Measurements from ENCODE around the gene MYBPC3. TPM values are rescaled to one million over a fixed set of nuclear protein-coding genes. Genes with fewer than 3 reads are reported as not detected.

The MYBPC3 gene
- total RNA-seq, 1 experiment from 2014 or later: not detected

DNA sequence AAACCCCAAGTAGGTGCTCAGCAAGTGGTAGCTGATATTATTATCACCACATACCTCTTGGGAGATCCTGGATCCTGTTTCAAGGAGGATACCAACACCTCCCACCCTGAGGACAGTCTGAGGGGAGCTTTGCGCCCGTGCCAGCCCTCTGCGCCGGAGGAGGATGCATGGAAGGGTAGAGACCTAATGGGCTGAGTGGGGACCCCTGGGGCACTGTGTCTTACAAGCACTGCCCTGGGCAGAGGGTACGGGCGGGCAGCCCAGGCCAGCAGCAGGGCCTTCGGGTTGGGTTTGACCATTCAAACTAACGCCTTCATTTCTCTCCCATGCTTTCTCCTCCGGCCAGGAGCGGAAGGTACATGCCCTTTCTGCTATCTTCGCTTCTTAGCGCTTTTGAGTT lies 26.3 kb downstream of the MYBPC3 start:
- intact Hi-C loops (cut with micrococcal nuclease; ENCODE audit: unreplicated experiment): no loop called here
- H3K36me3 Mint-ChIP-seq (ENCODE audit: insufficient read depth, unreplicated experiment): peaks cover 13% of the 10 kb centered on the region
- H3K27ac Mint-ChIP-seq (ENCODE audit: unreplicated experiment): no peak overlapping the region
- CTCF ChIA-PET: interaction anchor here (0.5 kb wide), 1 partner anchor 41 kb away, joined by 5 read pairs; no protein-coding TSS in a partner anchor
- H3K4me1 Mint-ChIP-seq (ENCODE audit: low read depth, unreplicated experiment): no peaks in the 10 kb centered on the region
- TF ChIP-seq, protein P1, sequence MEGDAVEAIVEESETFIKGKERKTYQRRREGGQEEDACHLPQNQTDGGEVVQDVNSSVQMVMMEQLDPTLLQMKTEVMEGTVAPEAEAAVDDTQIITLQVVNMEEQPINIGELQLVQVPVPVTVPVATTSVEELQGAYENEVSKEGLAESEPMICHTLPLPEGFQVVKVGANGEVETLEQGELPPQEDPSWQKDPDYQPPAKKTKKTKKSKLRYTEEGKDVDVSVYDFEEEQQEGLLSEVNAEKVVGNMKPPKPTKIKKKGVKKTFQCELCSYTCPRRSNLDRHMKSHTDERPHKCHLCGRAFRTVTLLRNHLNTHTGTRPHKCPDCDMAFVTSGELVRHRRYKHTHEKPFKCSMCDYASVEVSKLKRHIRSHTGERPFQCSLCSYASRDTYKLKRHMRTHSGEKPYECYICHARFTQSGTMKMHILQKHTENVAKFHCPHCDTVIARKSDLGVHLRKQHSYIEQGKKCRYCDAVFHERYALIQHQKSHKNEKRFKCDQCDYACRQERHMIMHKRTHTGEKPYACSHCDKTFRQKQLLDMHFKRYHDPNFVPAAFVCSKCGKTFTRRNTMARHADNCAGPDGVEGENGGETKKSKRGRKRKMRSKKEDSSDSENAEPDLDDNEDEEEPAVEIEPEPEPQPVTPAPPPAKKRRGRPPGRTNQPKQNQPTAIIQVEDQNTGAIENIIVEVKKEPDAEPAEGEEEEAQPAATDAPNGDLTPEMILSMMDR (IDR thresholded peaks at IDR 0.05; ENCODE audit: unreplicated experiment): no peak
- no peaks in the 10 kb centered on the region for H3K27me3 Mint-ChIP-seq (ENCODE audit: unreplicated experiment)
- no TSS peak for BruUV-seq (replicated peaks)
- no peak for DNase-seq
- no peak overlapping the region for H3K4me3 Mint-ChIP-seq (ENCODE audit: low read depth, unreplicated experiment)
- H3K9me3 Mint-ChIP-seq (ENCODE audit: low read depth, unreplicated experiment): no peaks in the 10 kb centered on the region

- BruUV-seq (replicated peaks): no TSS peak
- CTCF ChIA-PET: no interaction called here
- H3K4me3 Mint-ChIP-seq (ENCODE audit: low read depth, unreplicated experiment): no peak overlapping the region
- intact Hi-C loops (cut with micrococcal nuclease; ENCODE audit: unreplicated experiment): no loop called here
- DNase-seq: no peak
- H3K36me3 Mint-ChIP-seq (ENCODE audit: insufficient read depth, unreplicated experiment): peaks cover 13% of the 10 kb centered on the region
- H3K4me1 Mint-ChIP-seq (ENCODE audit: low read depth, unreplicated experiment): no peaks in the 10 kb centered on the region
- no peaks in the 10 kb centered on the region for H3K27me3 Mint-ChIP-seq (ENCODE audit: unreplicated experiment)
- H3K9me3 Mint-ChIP-seq (ENCODE audit: low read depth, unreplicated experiment): no peaks in the 10 kb centered on the region
- TF ChIP-seq, protein P1 (IDR thresholded peaks at IDR 0.05; ENCODE audit: unreplicated experiment): no peak
- no peak overlapping the region for H3K27ac Mint-ChIP-seq (ENCODE audit: unreplicated experiment)
These were observed 27.0 kb downstream of the MYBPC3 start for GRCh38 chr11:47325271-47326041.

- intact Hi-C loops (cut with micrococcal nuclease; ENCODE audit: unreplicated experiment): no loop called here
- DNase-seq: no peak
- Mint-ChIP-seq H3K4me3 (ENCODE audit: low read depth, unreplicated experiment) (no peak overlapping the region), H3K27ac (ENCODE audit: unreplicated experiment) (no peak overlapping the region), H3K4me1 (ENCODE audit: low read depth, unreplicated experiment) (no peaks in the 10 kb centered on the region), H3K9me3 (ENCODE audit: low read depth, unreplicated experiment) (no peaks in the 10 kb centered on the region), H3K27me3 (ENCODE audit: unreplicated experiment) (no peaks in the 10 kb centered on the region), H3K36me3 (ENCODE audit: insufficient read depth, unreplicated experiment) (peaks cover 7% of the 10 kb centered on the region)
- CTCF ChIA-PET: no interaction called here
- no TSS peak for BruUV-seq (replicated peaks)
- TF ChIP-seq, protein P1 (IDR thresholded peaks at IDR 0.05; ENCODE audit: unreplicated experiment): no peak
These were observed 28.0 kb downstream of the MYBPC3 start for GRCh38 chr11:47324520-47324919.

GRCh38 chr11:47318166-47318565 lies 34.3 kb downstream of the MYBPC3 start:
- Mint-ChIP-seq H3K4me1 (ENCODE audit: low read depth, unreplicated experiment) (no peaks in the 10 kb centered on the region), H3K9me3 (ENCODE audit: low read depth, unreplicated experiment) (no peaks in the 10 kb centered on the region), H3K4me3 (ENCODE audit: low read depth, unreplicated experiment) (no peak overlapping the region), H3K27ac (ENCODE audit: unreplicated experiment) (no peak overlapping the region), H3K27me3 (ENCODE audit: unreplicated experiment) (no peaks in the 10 kb centered on the region), H3K36me3 (ENCODE audit: insufficient read depth, unreplicated experiment) (peaks cover 21% of the 10 kb centered on the region)
- CTCF ChIA-PET: no interaction called here
- intact Hi-C loops (cut with micrococcal nuclease; ENCODE audit: unreplicated experiment): no loop called here
- TF ChIP-seq, protein P1 (IDR thresholded peaks at IDR 0.05; ENCODE audit: unreplicated experiment): no peak
- BruUV-seq (replicated peaks): no TSS peak
- DNase-seq: no peak

Data from Calu3 (cell line).